HG02870 (cell line): Measurements from ENCODE around the gene KCTD18.

ENCODE experiments used
- ATAC-seq: cut with Tn5 transposase; IDR thresholded peaks from one replicate; pipeline ENCODE4 v1.9.1; 2021; ENCODE audit warnings: mild to moderate bottlenecking, moderate library complexity; ENCODE audit not compliant: unreplicated experiment

The KCTD18 gene

GRCh38 chr2:200509612-200510433 lies at the start of gene KCTD18:
Gene KCTD18, minus strand, starts transcription at chr2:200510068. Its CDS starts 3,052 bp downstream, at chr2:200507016.
- ATAC-seq = peak; percentile 97

GRCh38 chr2:200540793-200541192 lies 30.9 kb upstream of the KCTD18 start:
- ATAC-seq = no peak

GRCh38 chr2:200538139-200538538 lies 28.3 kb upstream of the KCTD18 start:
- no peak for ATAC-seq

- ATAC-seq = no peak
These were observed 24.7 kb upstream of the KCTD18 start for GRCh38 chr2:200534572-200534971.

GRCh38 chr2:200533754-200534153 lies 23.9 kb upstream of the KCTD18 start:
- ATAC-seq = no peak

GRCh38 chr2:200528228-200528627 lies 18.4 kb upstream of the KCTD18 start:
- ATAC-seq = no peak

- ATAC-seq = peak; percentile 100
These were observed 16.2 kb upstream of the KCTD18 start, which contains the start of gene SGO2 for GRCh38 chr2:200525882-200526651. Gene SGO2, plus strand, starts transcription at chr2:200526207. Its CDS starts 6,769 bp downstream, at chr2:200532976.

- no peak for ATAC-seq
These were observed 15.6 kb upstream of the KCTD18 start for GRCh38 chr2:200525551-200525881.

GRCh38 chr2:200525066-200525465 lies 15.2 kb upstream of the KCTD18 start:
- no peak for ATAC-seq

- ATAC-seq = no peak
These were observed 13.7 kb upstream of the KCTD18 start for GRCh38 chr2:200523604-200524003.

- ATAC-seq = no peak
These were observed 13.3 kb upstream of the KCTD18 start for GRCh38 chr2:200523158-200523557.

- no peak for ATAC-seq
These were observed 5.3 kb upstream of the KCTD18 start for GRCh38 chr2:200515155-200515554.

GRCh38 chr2:200509235-200509611 lies 645 bp downstream of the KCTD18 start:
- peak; percentile 11 for ATAC-seq

- ATAC-seq = no peak
These were observed 2.7 kb downstream of the KCTD18 start for GRCh38 chr2:200507179-200507578.

GRCh38 chr2:200506679-200507078 lies 3.2 kb downstream of the KCTD18 start:
- no peak for ATAC-seq

- no peak for ATAC-seq
These were observed 7.7 kb downstream of the KCTD18 start for GRCh38 chr2:200502196-200502595.

- ATAC-seq = no peak
These were observed 11.3 kb downstream of the KCTD18 start for GRCh38 chr2:200498402-200499162.

GRCh38 chr2:200496696-200497095 lies 13.2 kb downstream of the KCTD18 start:
- ATAC-seq = no peak

GRCh38 chr2:200494048-200494447 lies 15.8 kb downstream of the KCTD18 start:
- no peak for ATAC-seq

GRCh38 chr2:200492656-200493055 lies 17.2 kb downstream of the KCTD18 start:
- ATAC-seq = no peak

GRCh38 chr2:200490001-200490400 lies 19.9 kb downstream of the KCTD18 start:
- ATAC-seq = no peak
